SK-N-SH (cell line): ENCODE measurements around the gene F2R. TPM values are rescaled to one million over a fixed set of nuclear protein-coding genes. Genes with fewer than 3 reads are reported as not detected.

ENCODE experiments used
- CTCF ChIA-PET: fragments of 300-600, 350-600 bp; formaldehyde crosslinking; extraction: SDS; loops from one replicate; lab custom pipeline; 2021; lab: Yijun Ruan, JAX
- POLR2A ChIA-PET: fragments of 350-600 bp; sonication (Branson Sonifier 250); formaldehyde crosslinking; extraction: SDS; loops from one replicate; lab custom pipeline; 2020; ENCODE audit warnings: antibody characterized with exemption, inconsistent platforms; lab: Yijun Ruan, JAX
- DNase-seq: peaks from one replicate; pipeline ENCODE4 v3.0.0; 2012
- H2AFZ ChIP-seq: fragments of 200-600 bp; sonication (generic); 2 replicates; pipeline ENCODE4 v1.8.1; 2016; ENCODE audit warnings: antibody characterized with exemption, mild to moderate bottlenecking, low read depth
- H3F3A ChIP-seq: fragments of 200-600 bp; sonication (generic); replicated peaks from 2 replicates; pipeline ENCODE3; 2016; ENCODE audit warnings: antibody characterized with exemption, mild to moderate bottlenecking; ENCODE audit not compliant: insufficient read depth
- H3K27ac ChIP-seq, 2 experiments: fragments of 200-500 bp in 1 of 2; fragments of 200-600 bp in 1 of 2; sonication (Bioruptor generic) in 1 of 2; sonication (generic), shearing (Covaris generic) in 1 of 2; 2 replicates each; pipeline versions ENCODE4 v1.5.1 to v1.6.1; 2014 to 2016; ENCODE audit warnings: low read depth in 2 of 2, inconsistent platforms in 1 of 2, low read length in 1 of 2, mild to moderate bottlenecking in 1 of 2, mixed read lengths in 1 of 2
- H3K27me3 ChIP-seq: fragments of 200-600 bp; sonication (generic), shearing (Covaris generic); 2 replicates; pipeline ENCODE4 v1.6.1; 2016; ENCODE audit warnings: mixed run types; ENCODE audit not compliant: insufficient read depth
- H3K36me3 ChIP-seq, 2 experiments: fragments of 200-500 bp in 1 of 2; fragments of 200-600 bp in 1 of 2; sonication (Bioruptor generic) in 1 of 2; sonication (generic) in 1 of 2; replicated peaks in 1 of 2; 2 replicates each; pipeline versions ENCODE3 to v1.5.1; 2014 to 2016; ENCODE audit warnings: low read length in 1 of 2, mild to moderate bottlenecking in 1 of 2; ENCODE audit not compliant: insufficient read depth in 2 of 2, control insufficient read depth in 1 of 2
- H3K4me1 ChIP-seq, 2 experiments: fragments of 200-500 bp in 1 of 2; fragments of 200-600 bp in 1 of 2; sonication (Bioruptor generic) in 1 of 2; sonication (generic), shearing (Covaris generic) in 1 of 2; 2 replicates each; pipeline versions ENCODE4 v1.5.1 to v1.6.1; 2014 to 2016; ENCODE audit warnings: low read depth in 1 of 2, low read length in 1 of 2, mixed run types in 1 of 2; ENCODE audit not compliant: insufficient read depth in 2 of 2, control insufficient read depth in 1 of 2
- H3K4me2 ChIP-seq: fragments of 200-600 bp; sonication (generic), shearing (Covaris generic); 2 replicates; pipeline ENCODE4 v1.6.1; 2017; ENCODE audit warnings: mixed run types
- H3K4me3 ChIP-seq, 2 experiments: fragments of 200-500 bp in 1 of 2; fragments of 200-600 bp in 1 of 2; sonication (Bioruptor generic) in 1 of 2; sonication (generic), shearing (Covaris generic) in 1 of 2; 2 replicates each; pipeline versions ENCODE4 v1.5.1 to v1.8.1; 2014 to 2016; ENCODE audit warnings: low read depth in 2 of 2, inconsistent platforms in 1 of 2, low read length in 1 of 2, mild to moderate bottlenecking in 1 of 2, mixed read lengths in 1 of 2, moderate library complexity in 1 of 2
- H3K79me2 ChIP-seq: fragments of 200-600 bp; sonication (generic); 2 replicates; pipeline ENCODE4 v1.8.1; 2017; ENCODE audit warnings: mild to moderate bottlenecking; ENCODE audit not compliant: insufficient read depth
- H3K9ac ChIP-seq: fragments of 200-600 bp; sonication (generic); 2 replicates; pipeline ENCODE4 v1.6.1; 2017; ENCODE audit warnings: mixed run types
- H3K9me2 ChIP-seq: fragments of 200-600 bp; sonication (generic); 2 replicates; pipeline ENCODE4 v1.6.1; 2017; ENCODE audit warnings: mixed run types
- H3K9me3 ChIP-seq: fragments of 200-600 bp; sonication (generic); 2 replicates; pipeline ENCODE4 v1.6.1; 2017; ENCODE audit warnings: mixed run types, mild to moderate bottlenecking, moderate library complexity
- H4K20me1 ChIP-seq: fragments of 200-600 bp; sonication (generic); 2 replicates; pipeline ENCODE4 v1.6.1; 2017; ENCODE audit warnings: mild to moderate bottlenecking, mixed run types; ENCODE audit not compliant: insufficient read depth
- EZH2phosphoT487 ChIP-seq: fragments of 200-600 bp; sonication (generic); IDR thresholded peaks from 2 replicates; pipeline ENCODE4 v1.6.1; 2017; ENCODE audit warnings: low read depth, mixed run types, mild to moderate bottlenecking, antibody characterized with exemption, moderate library complexity, borderline replicate concordance
- FOXJ3 ChIP-seq: sonication (generic); formaldehyde crosslinking; IDR thresholded peaks from 2 replicates; pipeline ENCODE4 v1.5.1; 2020; ENCODE audit warnings: mild to moderate bottlenecking, missing genetic modification reagents
- JUND ChIP-seq: IDR thresholded peaks from 2 replicates; pipeline ENCODE4 v1.4.0; 2012
- MEF2A ChIP-seq: IDR thresholded peaks from 2 replicates; pipeline ENCODE4 v1.4.0; 2012; ENCODE audit warnings: low read depth, borderline replicate concordance
- NFIC ChIP-seq: IDR thresholded peaks from 2 replicates; pipeline ENCODE4 v1.4.0; 2012; ENCODE audit warnings: borderline replicate concordance
- NRF1 ChIP-seq: IDR thresholded peaks from 2 replicates; pipeline ENCODE4 v1.6.1; 2012; ENCODE audit warnings: low read depth, mild to moderate bottlenecking, low read length
- RXRA ChIP-seq: IDR thresholded peaks from 2 replicates; pipeline ENCODE4 v1.4.0; 2012; ENCODE audit warnings: low read depth, mild to moderate bottlenecking, borderline replicate concordance
- SIN3A ChIP-seq: IDR thresholded peaks from 2 replicates; pipeline ENCODE4 v1.6.1; 2012; ENCODE audit warnings: low read depth, mild to moderate bottlenecking, low read length, moderate library complexity, borderline replicate concordance
- SMC3 ChIP-seq: IDR thresholded peaks from 2 replicates; pipeline ENCODE4 v1.6.1; 2012; ENCODE audit warnings: low read depth, low read length, improper control_type of control experiment
- polyA plus RNA-seq, 3 experiments: library from polyadenylated mRNA; depleted of rRNA; stranded (reverse); fragments of >200 nt; gene quantifications; 2 replicates each; pipeline ENCODE4 v1.2.3, GENCODE V29; 2012
- TF ChIP-seq, protein P1 (sequence below): IDR thresholded peaks from 2 replicates; pipeline ENCODE4; 2012
- TF ChIP-seq, protein P2 (sequence below): IDR thresholded peaks from 2 replicates; pipeline ENCODE4 v1.4.0; 2012; ENCODE audit warnings: low read depth
- TF ChIP-seq, protein P3 (sequence below): fragments of 200-600 bp; sonication (generic); IDR thresholded peaks from 2 replicates; pipeline ENCODE4 v1.6.1; 2017; ENCODE audit warnings: antibody characterized with exemption, mild to moderate bottlenecking, moderate library complexity
- TF ChIP-seq, protein P4 (sequence below): IDR thresholded peaks from 2 replicates; pipeline ENCODE4 v1.4.0; 2012; ENCODE audit warnings: low read depth, borderline replicate concordance
- TF ChIP-seq, protein P5 (sequence below): fragments of 150-350 bp; IDR thresholded peaks from 2 replicates; pipeline ENCODE4 v1.6.1; 2016; ENCODE audit warnings: mild to moderate bottlenecking, low read depth, low read length

Gene F2R
- polyA plus RNA-seq, 1 of the 3 experiments (the other 2 are of a cell fraction): 212 TPM

DNA sequence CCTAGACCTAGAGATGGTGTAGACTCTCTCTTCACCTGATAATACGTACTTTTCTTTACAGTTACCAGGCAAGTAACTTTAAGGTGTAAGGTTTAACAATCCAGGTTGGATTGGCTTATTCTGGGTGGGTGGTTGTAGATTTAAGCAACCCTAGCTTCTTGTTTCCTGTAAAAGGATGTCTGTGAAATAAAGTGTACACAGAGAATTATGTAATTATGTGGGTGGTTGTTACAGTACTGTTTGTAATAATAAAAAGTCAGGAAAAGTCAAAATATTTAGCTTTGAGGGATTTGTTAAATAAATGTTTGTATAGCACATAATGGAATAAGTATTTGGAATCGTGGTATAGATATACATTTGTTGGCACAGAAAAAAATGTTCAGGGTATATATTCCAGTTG lies 43.7 kb upstream of the F2R start (continued):
- TF ChIP-seq, protein P1, sequence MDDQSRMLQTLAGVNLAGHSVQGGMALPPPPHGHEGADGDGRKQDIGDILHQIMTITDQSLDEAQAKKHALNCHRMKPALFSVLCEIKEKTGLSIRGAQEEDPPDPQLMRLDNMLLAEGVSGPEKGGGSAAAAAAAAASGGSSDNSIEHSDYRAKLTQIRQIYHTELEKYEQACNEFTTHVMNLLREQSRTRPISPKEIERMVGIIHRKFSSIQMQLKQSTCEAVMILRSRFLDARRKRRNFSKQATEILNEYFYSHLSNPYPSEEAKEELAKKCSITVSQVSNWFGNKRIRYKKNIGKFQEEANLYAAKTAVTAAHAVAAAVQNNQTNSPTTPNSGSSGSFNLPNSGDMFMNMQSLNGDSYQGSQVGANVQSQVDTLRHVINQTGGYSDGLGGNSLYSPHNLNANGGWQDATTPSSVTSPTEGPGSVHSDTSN: no peak
- TF ChIP-seq JUND (no peak), FOXJ3 (no peak), NRF1 (no peak), RXRA (no peak), MEF2A (no peak), NFIC (no peak)
- TF ChIP-seq, protein P2, sequence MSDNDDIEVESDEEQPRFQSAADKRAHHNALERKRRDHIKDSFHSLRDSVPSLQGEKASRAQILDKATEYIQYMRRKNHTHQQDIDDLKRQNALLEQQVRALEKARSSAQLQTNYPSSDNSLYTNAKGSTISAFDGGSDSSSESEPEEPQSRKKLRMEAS: no peak
- TF ChIP-seq, protein P3, sequence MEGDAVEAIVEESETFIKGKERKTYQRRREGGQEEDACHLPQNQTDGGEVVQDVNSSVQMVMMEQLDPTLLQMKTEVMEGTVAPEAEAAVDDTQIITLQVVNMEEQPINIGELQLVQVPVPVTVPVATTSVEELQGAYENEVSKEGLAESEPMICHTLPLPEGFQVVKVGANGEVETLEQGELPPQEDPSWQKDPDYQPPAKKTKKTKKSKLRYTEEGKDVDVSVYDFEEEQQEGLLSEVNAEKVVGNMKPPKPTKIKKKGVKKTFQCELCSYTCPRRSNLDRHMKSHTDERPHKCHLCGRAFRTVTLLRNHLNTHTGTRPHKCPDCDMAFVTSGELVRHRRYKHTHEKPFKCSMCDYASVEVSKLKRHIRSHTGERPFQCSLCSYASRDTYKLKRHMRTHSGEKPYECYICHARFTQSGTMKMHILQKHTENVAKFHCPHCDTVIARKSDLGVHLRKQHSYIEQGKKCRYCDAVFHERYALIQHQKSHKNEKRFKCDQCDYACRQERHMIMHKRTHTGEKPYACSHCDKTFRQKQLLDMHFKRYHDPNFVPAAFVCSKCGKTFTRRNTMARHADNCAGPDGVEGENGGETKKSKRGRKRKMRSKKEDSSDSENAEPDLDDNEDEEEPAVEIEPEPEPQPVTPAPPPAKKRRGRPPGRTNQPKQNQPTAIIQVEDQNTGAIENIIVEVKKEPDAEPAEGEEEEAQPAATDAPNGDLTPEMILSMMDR: no peak
- TF ChIP-seq, protein P4, sequence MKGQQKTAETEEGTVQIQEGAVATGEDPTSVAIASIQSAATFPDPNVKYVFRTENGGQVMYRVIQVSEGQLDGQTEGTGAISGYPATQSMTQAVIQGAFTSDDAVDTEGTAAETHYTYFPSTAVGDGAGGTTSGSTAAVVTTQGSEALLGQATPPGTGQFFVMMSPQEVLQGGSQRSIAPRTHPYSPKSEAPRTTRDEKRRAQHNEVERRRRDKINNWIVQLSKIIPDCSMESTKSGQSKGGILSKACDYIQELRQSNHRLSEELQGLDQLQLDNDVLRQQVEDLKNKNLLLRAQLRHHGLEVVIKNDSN: no peak

DNA sequence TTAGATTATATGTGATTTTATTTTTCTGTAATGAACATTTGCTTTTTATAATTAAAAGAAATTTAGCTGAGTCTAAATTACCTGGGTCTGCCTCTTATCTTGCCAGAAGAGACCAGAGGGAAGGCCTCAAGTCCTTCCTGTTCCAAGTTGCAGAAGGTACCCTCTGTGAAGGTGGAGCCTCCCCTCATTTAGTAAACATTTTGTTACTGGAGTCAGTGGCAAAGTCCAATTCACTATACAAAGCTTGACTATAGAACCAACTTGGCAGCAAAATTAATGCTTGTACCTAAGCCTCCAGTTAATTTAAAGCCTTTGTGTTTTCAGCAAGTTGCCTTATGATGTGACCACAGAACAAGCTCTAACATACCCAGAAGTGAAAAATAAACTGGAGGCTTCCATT lies 42.8 kb upstream of the F2R start:
- Histone ChIP-seq H3K9ac (no peak overlapping the region), H3K4me2 (no peak overlapping the region), H3K9me3 (no peaks in the 10 kb centered on the region), H3K27ac (no peak overlapping the region), H3K79me2 (no peaks in the 10 kb centered on the region), H3K9me2 (no peaks in the 10 kb centered on the region), H3K4me3 (no peak overlapping the region), H2AFZ (no peak overlapping the region)
- CTCF ChIA-PET: interaction anchor here (1.2 to 1.4 kb wide), 3 partner anchors 31 to 102 kb away, joined by 3 read pairs; no protein-coding TSS in a partner anchor
- TF ChIP-seq SIN3A (no peak), EZH2phosphoT487 (no peak), SMC3 (no peak)
- TF ChIP-seq, protein P5, sequence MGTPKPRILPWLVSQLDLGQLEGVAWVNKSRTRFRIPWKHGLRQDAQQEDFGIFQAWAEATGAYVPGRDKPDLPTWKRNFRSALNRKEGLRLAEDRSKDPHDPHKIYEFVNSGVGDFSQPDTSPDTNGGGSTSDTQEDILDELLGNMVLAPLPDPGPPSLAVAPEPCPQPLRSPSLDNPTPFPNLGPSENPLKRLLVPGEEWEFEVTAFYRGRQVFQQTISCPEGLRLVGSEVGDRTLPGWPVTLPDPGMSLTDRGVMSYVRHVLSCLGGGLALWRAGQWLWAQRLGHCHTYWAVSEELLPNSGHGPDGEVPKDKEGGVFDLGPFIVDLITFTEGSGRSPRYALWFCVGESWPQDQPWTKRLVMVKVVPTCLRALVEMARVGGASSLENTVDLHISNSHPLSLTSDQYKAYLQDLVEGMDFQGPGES: no peak
- TF ChIP-seq, all 33 proteins: peak for 0
- H3F3A ChIP-seq: no peaks in the 10 kb centered on the region
- H3K36me3 ChIP-seq: no peaks in the 10 kb centered on the region
- no peaks in the 10 kb centered on the region for H3K4me1 ChIP-seq
- no peaks in the 10 kb centered on the region for H3K27me3 ChIP-seq
- POLR2A ChIA-PET: no interaction called here
- DNase-seq: no peak
- no peaks in the 10 kb centered on the region for H4K20me1 ChIP-seq
